BLaER1 treated with 17β-estradiol and CSF1 and Interleukin-3, amounts not matched to agents 10 nM and 100 nM (cell line): ENCODE results near the gene BPI.
"Not testable (repeated sequence)": the region's sequence is repeated elsewhere in the genome, so short reads cannot be mapped to it uniquely, and the experiment has no call there.

Experiments
- H3K27ac ChIP-seq, 11 experiments: shearing (Covaris generic); formaldehyde crosslinking; 2 replicates each; pipeline ENCODE4 v1.8.1; 2022
- H3K27me3 ChIP-seq, 11 experiments: shearing (Covaris generic); formaldehyde crosslinking; 2 replicates each; pipeline ENCODE4 v1.8.1; 2022
- H3K36me3 ChIP-seq, 11 experiments: shearing (Covaris generic); formaldehyde crosslinking; 2 replicates each; pipeline ENCODE4 v1.8.1; 2022
- H3K4me1 ChIP-seq, 10 experiments: shearing (Covaris generic); formaldehyde crosslinking; 2 replicates each; pipeline ENCODE4 v1.8.1; 2022
- H3K4me2 ChIP-seq, 11 experiments: shearing (Covaris generic); formaldehyde crosslinking; 2 replicates each; pipeline ENCODE4 v1.8.1; 2022
- H3K4me3 ChIP-seq, 10 experiments: shearing (Covaris generic); formaldehyde crosslinking; 2 replicates each; pipeline ENCODE4 v1.8.1; 2022
- H3K9ac ChIP-seq, 11 experiments: shearing (Covaris generic); formaldehyde crosslinking; 2 replicates each; pipeline ENCODE4 v1.8.1; 2022
- H3K9me3 ChIP-seq, 11 experiments: shearing (Covaris generic); formaldehyde crosslinking; replicated peaks in 1 of 11; 2 replicates each; pipeline ENCODE4 v1.8.1; 2022
- H4K20me1 ChIP-seq, 11 experiments: shearing (Covaris generic); formaldehyde crosslinking; 2 replicates each; pipeline ENCODE4 v1.8.1; 2022
- Cebpa-rat ChIP-seq, 11 experiments: shearing (Covaris generic); IDR thresholded peaks; 2 replicates each; pipeline ENCODE4 v1.8.1; 2022

Gene BPI

GRCh38 chr20:38272398-38272797, 31.6 kb upstream of the BPI start:
- Histone ChIP-seq H3K27ac (no peak overlapping the region), H3K4me2 (peak overlapping the region in 3 of 11 experiments; percentile 11 to 36 (median 13); a peak in 4 of 22 replicates), H3K36me3 (no peaks in the 10 kb centered on the region), H3K9me3 (0 out of 22 replicates have a peak, but pooled peaks cover 0 to 3% (median 0%) of the 10 kb centered on the region in 11 experiments), H3K4me3 (no peak overlapping the region), H3K9ac (no peak overlapping the region), H3K4me1 (peaks cover 13 to 47% (median 32%) of the 10 kb centered on the region in 10 experiments), H3K27me3 (no peaks in the 10 kb centered on the region), H4K20me1 (no peaks in the 10 kb centered on the region; a peak in 1 of 22 replicates)
- TF ChIP-seq Cebpa-rat (IDR thresholded peaks at IDR 0.05), result no peak

GRCh38 chr20:38272961-38273360, 31.0 kb upstream of the BPI start:
- Histone ChIP-seq H3K9ac (no peak overlapping the region), H3K27ac (peak overlapping the region in 2 of 11 experiments; percentile 22 to 31; a peak in 2 of 22 replicates), H3K4me1 (peaks cover 10 to 49% (median 30%) of the 10 kb centered on the region in 10 experiments), H3K4me3 (no peak overlapping the region), H3K27me3 (no peaks in the 10 kb centered on the region), H3K4me2 (peak overlapping the region in 3 of 11 experiments; percentile 11 to 36 (median 13); a peak in 3 of 22 replicates), H3K36me3 (no peaks in the 10 kb centered on the region), H4K20me1 (no peaks in the 10 kb centered on the region; a peak in 1 of 22 replicates), H3K9me3 (0 out of 22 replicates have a peak, but pooled peaks cover 0 to 3% (median 0%) of the 10 kb centered on the region in 11 experiments)
- TF ChIP-seq Cebpa-rat (IDR thresholded peaks at IDR 0.05), result no peak

GRCh38 chr20:38275815-38276550, 28.0 kb upstream of the BPI start:
- peak overlapping the region in 10 of 11 experiments; percentile 46 to 85 (median 78); a peak in 20 of 22 replicates for H3K27ac ChIP-seq
- H4K20me1 ChIP-seq, result no peaks in the 10 kb centered on the region; a peak in 1 of 22 replicates
- H3K27me3 ChIP-seq, result no peaks in the 10 kb centered on the region
- H3K4me3 ChIP-seq, result no peak overlapping the region
- H3K36me3 ChIP-seq, result no peaks in the 10 kb centered on the region
- H3K9ac ChIP-seq, result peak overlapping the region in 7 of 11 experiments; percentile 32 to 58 (median 46); a peak in 11 of 22 replicates
- H3K4me2 ChIP-seq, result peak overlapping the region in 10 of 11 experiments; percentile 35 to 72 (median 64); a peak in 19 of 22 replicates
- peaks cover 13 to 66% (median 41%) of the 10 kb centered on the region in 10 experiments; a peak in 19 of 20 replicates for H3K4me1 ChIP-seq
- no peak for TF ChIP-seq Cebpa-rat (IDR thresholded peaks at IDR 0.05)
- peaks cover under 1 to 6% (median 2%) of the 10 kb centered on the region in 11 experiments; a peak in 20 of 22 replicates for H3K9me3 ChIP-seq

GRCh38 chr20:38277285-38277684, 26.7 kb upstream of the BPI start:
- no peaks in the 10 kb centered on the region for H4K20me1 ChIP-seq
- no peak overlapping the region for H3K4me3 ChIP-seq
- H3K4me2 ChIP-seq, result no peak overlapping the region
- no peak for TF ChIP-seq Cebpa-rat (IDR thresholded peaks at IDR 0.05)
- H3K4me1 ChIP-seq, result peaks cover 13 to 59% (median 40%) of the 10 kb centered on the region in 10 experiments; a peak in 19 of 20 replicates
- H3K27me3 ChIP-seq, result no peaks in the 10 kb centered on the region
- H3K9me3 ChIP-seq, result peaks cover 7 to 15% (median 10%) of the 10 kb centered on the region in 11 experiments
- 0 out of 22 replicates have a peak overlapping the region, but pooled peaks of 1 of the 11 experiments have one; percentile 84 for H3K27ac ChIP-seq
- no peaks in the 10 kb centered on the region for H3K36me3 ChIP-seq
- H3K9ac ChIP-seq, result no peak overlapping the region

GRCh38 chr20:38277691-38278090, 26.3 kb upstream of the BPI start:
- no peaks in the 10 kb centered on the region for H3K36me3 ChIP-seq
- no peak overlapping the region for H3K9ac ChIP-seq
- H4K20me1 ChIP-seq, result no peaks in the 10 kb centered on the region
- peaks cover 13 to 58% (median 40%) of the 10 kb centered on the region in 10 experiments; a peak in 19 of 20 replicates for H3K4me1 ChIP-seq
- peak overlapping the region in 4 of 11 experiments; percentile 3 to 59 (median 40); a peak in 4 of 22 replicates for H3K4me2 ChIP-seq
- TF ChIP-seq Cebpa-rat (IDR thresholded peaks at IDR 0.05), result no peak
- peaks cover 7 to 15% (median 10%) of the 10 kb centered on the region in 11 experiments for H3K9me3 ChIP-seq
- no peaks in the 10 kb centered on the region for H3K27me3 ChIP-seq
- H3K4me3 ChIP-seq, result no peak overlapping the region
- 0 out of 22 replicates have a peak overlapping the region, but pooled peaks of 2 of the 11 experiments have one; percentile 5 to 15 for H3K27ac ChIP-seq

GRCh38 chr20:38278131-38278530, 25.8 kb upstream of the BPI start:
- Histone ChIP-seq H3K9me3 (peaks cover 7 to 15% (median 10%) of the 10 kb centered on the region in 11 experiments), H3K36me3 (no peaks in the 10 kb centered on the region), H3K27ac (0 out of 22 replicates have a peak overlapping the region, but pooled peaks of 2 of the 11 experiments have one; percentile 5 to 15), H3K4me3 (no peak overlapping the region), H3K4me2 (peak overlapping the region in 4 of 11 experiments; percentile 3 to 59 (median 40); a peak in 5 of 22 replicates), H3K27me3 (no peaks in the 10 kb centered on the region), H3K4me1 (peaks cover 13 to 58% (median 40%) of the 10 kb centered on the region in 10 experiments; a peak in 19 of 20 replicates), H4K20me1 (no peaks in the 10 kb centered on the region), H3K9ac (no peak overlapping the region)
- no peak for TF ChIP-seq Cebpa-rat (IDR thresholded peaks at IDR 0.05)

- H3K4me1 ChIP-seq, result peaks cover 13 to 58% (median 40%) of the 10 kb centered on the region in 10 experiments; a peak in 19 of 20 replicates
Measured at GRCh38 chr20:38278763-38279162, 25.2 kb upstream of the BPI start.

GRCh38 chr20:38281176-38281915, 22.6 kb upstream of the BPI start:
- Histone ChIP-seq H3K4me1 (peaks cover 13 to 38% (median 26%) of the 10 kb centered on the region in 10 experiments; a peak in 17 of 20 replicates), H3K9me3 (peaks cover 7 to 33% (median 11%) of the 10 kb centered on the region in 11 experiments)
- not testable (repeated sequence) for H3K9ac ChIP-seq, H3K4me3 ChIP-seq, H3K36me3 ChIP-seq, H3K4me2 ChIP-seq, H4K20me1 ChIP-seq, H3K27ac ChIP-seq, H3K27me3 ChIP-seq

More at GRCh38 chr20:38278763-38279162, 25.2 kb upstream of the BPI start:
- no peak for TF ChIP-seq Cebpa-rat (IDR thresholded peaks at IDR 0.05)
- H3K4me3 ChIP-seq, result no peak overlapping the region
- no peaks in the 10 kb centered on the region for H3K27me3 ChIP-seq
- H3K36me3 ChIP-seq, result no peaks in the 10 kb centered on the region
- no peak overlapping the region for H3K27ac ChIP-seq
- peaks cover 7 to 15% (median 10%) of the 10 kb centered on the region in 11 experiments for H3K9me3 ChIP-seq
- H3K4me2 ChIP-seq, result peak overlapping the region in 7 of 11 experiments; percentile 1 to 59 (median 33); a peak in 8 of 22 replicates
- H4K20me1 ChIP-seq, result no peaks in the 10 kb centered on the region
- H3K9ac ChIP-seq, result no peak overlapping the region
